Glutamatergic neuron (in vitro differentiated cells): ENCODE measurements around the gene TPST2. TPM values are rescaled to one million over a fixed set of nuclear protein-coding genes. Genes with fewer than 3 reads are reported as not detected.

Experiments used
- DNase-seq: peaks from one replicate; pipeline ENCODE4 v3.0.0; 2022
- H3K27ac Mint-ChIP-seq: one replicate; pipeline ENCODE4 v1.8.0; 2020; ENCODE audit warnings: mild to moderate bottlenecking, mixed read lengths, inconsistent platforms; ENCODE audit not compliant: unreplicated experiment
- H3K27me3 Mint-ChIP-seq: one replicate; pipeline ENCODE4 v1.8.0; 2020; ENCODE audit warnings: mild to moderate bottlenecking, moderate library complexity, mixed read lengths, inconsistent platforms; ENCODE audit not compliant: unreplicated experiment
- H3K36me3 Mint-ChIP-seq: one replicate; pipeline ENCODE4 v1.8.0; 2020; ENCODE audit warnings: mild to moderate bottlenecking, mixed read lengths, inconsistent platforms; ENCODE audit not compliant: unreplicated experiment
- H3K4me1 Mint-ChIP-seq: one replicate; pipeline ENCODE4 v1.8.0; 2020; ENCODE audit warnings: mild to moderate bottlenecking, low read depth, mixed read lengths, inconsistent platforms; ENCODE audit not compliant: unreplicated experiment
- H3K4me3 Mint-ChIP-seq: one replicate; pipeline ENCODE4 v1.8.0; 2020; ENCODE audit warnings: mild to moderate bottlenecking, mixed read lengths, inconsistent platforms; ENCODE audit not compliant: unreplicated experiment
- H3K9me3 Mint-ChIP-seq: one replicate; pipeline ENCODE4 v1.8.0; 2020; ENCODE audit warnings: mild to moderate bottlenecking, moderate library complexity, mixed read lengths, inconsistent platforms; ENCODE audit not compliant: unreplicated experiment
- CTCF ChIP-seq: fragments of 200-600 bp; sonication (generic); IDR thresholded peaks from one replicate; pipeline ENCODE4 v1.5.0; 2021; ENCODE audit not compliant: partially characterized antibody, unreplicated experiment
- total RNA-seq: library from RNA; stranded (reverse); fragmentation: NEBNext Ultra II Directional; extraction: Animal tissue kit (Norgen Biotek cat#: 25700); gene quantifications from one replicate; pipeline ENCODE4 v1.2.1, GENCODE V29; 2021; ENCODE audit not compliant: unreplicated experiment

Gene TPST2
- total RNA-seq, 1 donor from 2014 or later = 10.6 TPM

DNA sequence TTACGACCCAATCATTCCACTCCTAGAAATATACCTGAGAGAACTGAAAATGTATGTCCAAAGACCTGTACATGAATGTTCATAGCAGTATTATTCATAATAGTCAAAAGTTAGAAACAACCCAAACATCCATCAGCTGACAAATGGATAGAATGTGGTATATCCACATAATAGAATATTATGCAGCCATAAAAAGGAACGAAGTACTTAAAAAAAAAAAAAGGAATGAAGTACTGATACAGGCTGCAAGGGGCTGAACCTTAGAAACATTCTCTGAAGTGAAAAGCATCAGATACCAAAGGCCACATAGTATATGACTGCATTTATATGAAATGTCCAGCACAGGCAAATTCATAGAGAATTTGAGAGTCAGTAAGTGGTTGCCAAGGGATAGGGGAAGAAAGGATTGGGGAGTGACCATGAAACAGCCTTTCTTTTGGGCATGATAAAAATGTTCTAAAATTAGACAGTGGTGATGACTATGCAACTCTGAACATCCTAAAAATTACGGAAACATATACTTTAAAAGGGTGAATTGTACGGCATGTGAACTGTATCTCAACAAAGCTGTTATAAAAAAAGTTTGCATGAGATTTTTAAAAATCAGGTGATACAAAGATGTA lies 1.8 kb downstream of the TPST2 start:
- peaks cover 6% of the 10 kb centered on the region for H3K9me3 Mint-ChIP-seq
- H3K36me3 Mint-ChIP-seq = no peaks in the 10 kb centered on the region
- no peaks in the 10 kb centered on the region for H3K4me1 Mint-ChIP-seq
- peaks cover 12% of the 10 kb centered on the region for H3K27me3 Mint-ChIP-seq
- H3K27ac Mint-ChIP-seq = no peak overlapping the region
- no peak for DNase-seq
- peak overlapping the region; percentile 86 for H3K4me3 Mint-ChIP-seq
- no peak for TF ChIP-seq CTCF

GRCh38 chr22:26586556-26587325 lies 3.2 kb downstream of the TPST2 start:
- no peak for DNase-seq
- H3K36me3 Mint-ChIP-seq = no peaks in the 10 kb centered on the region
- TF ChIP-seq CTCF = no peak
- H3K4me1 Mint-ChIP-seq = no peaks in the 10 kb centered on the region
- H3K27ac Mint-ChIP-seq = no peak overlapping the region
- no peak overlapping the region for H3K4me3 Mint-ChIP-seq
- peaks cover 9% of the 10 kb centered on the region for H3K27me3 Mint-ChIP-seq
- peaks cover 6% of the 10 kb centered on the region for H3K9me3 Mint-ChIP-seq

DNA sequence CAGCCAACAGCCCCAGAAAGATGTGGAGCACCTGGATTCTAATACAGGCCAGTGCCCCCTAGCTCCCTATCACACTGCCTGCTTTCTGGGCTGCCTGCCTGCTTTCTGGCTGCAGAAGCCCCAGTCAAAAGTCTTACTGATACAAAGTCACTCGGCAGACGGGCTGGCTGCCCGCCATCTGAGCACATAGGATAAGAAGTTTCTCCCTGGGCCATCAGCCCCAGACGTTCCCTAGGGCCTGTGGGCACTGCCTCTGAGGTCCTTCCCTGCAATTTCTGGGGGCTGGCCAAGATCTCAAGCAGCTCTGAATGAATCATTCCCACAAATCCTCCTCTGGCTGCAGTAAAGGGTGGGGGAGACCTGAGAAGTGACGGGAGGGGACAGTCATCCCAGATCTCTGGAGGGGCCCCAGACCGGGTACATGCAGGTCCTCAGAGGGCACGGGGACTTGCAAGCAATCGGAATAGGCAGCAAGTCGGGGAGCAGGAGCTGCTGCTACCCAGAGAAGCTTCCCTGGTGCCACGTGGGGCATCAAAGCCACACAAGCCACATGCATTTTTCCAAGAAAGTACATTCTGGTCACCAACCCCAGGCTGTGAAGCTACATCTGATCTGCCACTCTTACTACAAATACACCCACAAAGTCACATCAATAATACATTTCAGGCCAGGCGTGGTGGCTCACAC lies 4.7 kb downstream of the TPST2 start:
- DNase-seq = no peak
- H3K4me1 Mint-ChIP-seq = peaks cover 9% of the 10 kb centered on the region
- H3K27me3 Mint-ChIP-seq = peaks cover 9% of the 10 kb centered on the region
- TF ChIP-seq CTCF = no peak
- no peak overlapping the region for H3K27ac Mint-ChIP-seq
- H3K36me3 Mint-ChIP-seq = no peaks in the 10 kb centered on the region
- no peak overlapping the region for H3K4me3 Mint-ChIP-seq
- H3K9me3 Mint-ChIP-seq = peaks cover 8% of the 10 kb centered on the region

DNA sequence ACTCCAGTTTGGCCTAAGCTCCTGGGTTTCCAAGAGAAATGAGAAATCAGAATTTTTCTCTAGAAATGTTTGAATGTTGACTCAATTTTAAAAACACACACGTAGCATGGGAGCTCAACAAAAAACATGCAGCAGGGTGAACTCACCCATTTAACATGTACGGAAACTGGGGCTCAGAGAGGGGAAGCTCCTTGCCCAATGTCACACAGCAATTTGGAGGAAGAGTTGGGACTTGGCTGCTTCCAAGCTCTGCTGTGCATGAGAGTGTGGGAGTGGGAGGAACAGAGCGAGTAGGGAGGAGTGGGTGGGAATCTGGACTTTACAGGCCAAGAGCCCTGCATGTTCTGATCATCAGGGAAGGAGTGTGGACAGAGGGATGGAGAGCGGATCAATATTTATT lies 5.9 kb downstream of the TPST2 start:
- TF ChIP-seq CTCF = no peak
- DNase-seq = no peak
- H3K27me3 Mint-ChIP-seq = peaks cover 9% of the 10 kb centered on the region
- peak overlapping the region; percentile 43 for H3K27ac Mint-ChIP-seq
- no peak overlapping the region for H3K4me3 Mint-ChIP-seq
- H3K4me1 Mint-ChIP-seq = peaks cover 15% of the 10 kb centered on the region
- H3K9me3 Mint-ChIP-seq = peaks cover 6% of the 10 kb centered on the region
- H3K36me3 Mint-ChIP-seq = no peaks in the 10 kb centered on the region

DNA sequence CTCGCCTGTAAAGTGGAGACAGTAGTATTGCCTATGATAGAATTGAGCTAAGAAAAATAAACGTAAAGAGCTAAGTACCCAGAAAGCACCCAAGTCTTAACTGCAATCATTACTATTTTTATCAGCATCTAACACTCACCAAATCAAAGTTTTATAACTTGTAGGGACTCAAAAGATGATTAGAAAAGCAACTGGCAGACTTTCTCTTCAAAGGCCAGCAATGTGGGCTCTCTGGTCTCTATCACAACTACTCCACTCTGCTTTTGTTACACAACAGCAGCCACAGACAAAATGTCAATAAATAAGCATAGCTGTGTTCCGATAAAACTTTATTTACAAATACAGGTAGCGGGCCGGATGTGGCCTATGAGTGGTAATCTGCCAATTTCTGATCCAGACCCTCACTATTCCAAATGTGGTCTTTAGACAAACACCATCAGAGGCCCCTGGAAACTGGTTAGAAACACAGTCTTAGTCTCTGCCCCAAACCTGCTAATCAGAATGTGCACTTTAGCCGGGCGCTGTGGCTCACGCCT lies 8.2 kb downstream of the TPST2 start:
- peaks cover 15% of the 10 kb centered on the region for H3K4me1 Mint-ChIP-seq
- H3K27me3 Mint-ChIP-seq = peaks cover 6% of the 10 kb centered on the region
- peaks cover 4% of the 10 kb centered on the region for H3K9me3 Mint-ChIP-seq
- no peak for TF ChIP-seq CTCF
- no peaks in the 10 kb centered on the region for H3K36me3 Mint-ChIP-seq
- DNase-seq = no peak
- H3K27ac Mint-ChIP-seq = no peak overlapping the region
- H3K4me3 Mint-ChIP-seq = no peak overlapping the region
